ENCODE data around the gene COL5A1. TPM values are rescaled to one million over a fixed set of nuclear protein-coding genes. Genes with fewer than 3 reads are reported as not detected.

COL5A1 gene
- total RNA-seq, 1 experiment from 2014 or later: 10.6 TPM

DNA sequence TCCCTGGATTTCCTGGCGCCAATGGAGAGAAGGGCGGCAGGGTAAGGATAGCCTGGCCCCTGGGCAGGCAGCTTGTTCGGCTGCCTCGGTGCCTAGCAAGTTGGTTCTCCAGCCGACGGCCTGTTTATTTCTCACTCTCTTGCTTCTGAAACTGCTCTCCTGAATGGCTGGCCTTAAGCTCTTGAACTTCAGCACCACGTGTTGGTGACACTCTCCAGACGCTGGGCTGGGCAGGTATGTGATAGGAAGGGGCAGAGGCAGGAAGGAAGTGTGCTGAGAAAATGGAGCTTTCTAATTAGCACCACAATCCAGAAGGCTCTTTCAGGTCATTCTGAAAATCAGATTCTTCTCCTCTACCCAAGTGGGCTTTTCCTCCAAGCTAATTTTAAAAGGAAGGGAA lies 147.6 kb downstream of the COL5A1 start:
- Histone ChIP-seq H3K9me3 (ENCODE audit: low read length) (no peaks in the 10 kb centered on the region), H3K79me2 (ENCODE audit: low read length) (no peaks in the 10 kb centered on the region), H3K4me3 (ENCODE audit: low read length) (no peak overlapping the region), H3K9ac (ENCODE audit: low read length) (no peak overlapping the region), H3K4me2 (ENCODE audit: low read length) (no peak overlapping the region), H3K4me1 (ENCODE audit: insufficient read depth, low read length) (no peaks in the 10 kb centered on the region), H3K27me3 (ENCODE audit: low read length) (no peaks in the 10 kb centered on the region), H3K9me2 (replicated peaks; ENCODE audit: low read length) (no peaks in the 10 kb centered on the region), H2AFZ (ENCODE audit: low read length) (no peak overlapping the region), H4K20me1 (ENCODE audit: low read length) (no peaks in the 10 kb centered on the region), H3F3A (ENCODE audit: low read length, unreplicated experiment) (no peaks in the 10 kb centered on the region), H3K27ac (ENCODE audit: low read length) (no peak overlapping the region), H3K36me3 (ENCODE audit: low read depth, low read length) (no peaks in the 10 kb centered on the region)
- POLR2A ChIA-PET (ENCODE audit: unreplicated experiment): no interaction called here
- intact Hi-C loops (cut with micrococcal nuclease): no loop called here
- BruUV-seq (replicated peaks): no TSS peak
- no peak for DNase-seq
- CTCF ChIA-PET: no interaction called here
- no peak for TF ChIP-seq EZH2 (IDR thresholded peaks at IDR 0.05; ENCODE audit: low read length, unreplicated experiment)
- TF ChIP-seq, protein P1, sequence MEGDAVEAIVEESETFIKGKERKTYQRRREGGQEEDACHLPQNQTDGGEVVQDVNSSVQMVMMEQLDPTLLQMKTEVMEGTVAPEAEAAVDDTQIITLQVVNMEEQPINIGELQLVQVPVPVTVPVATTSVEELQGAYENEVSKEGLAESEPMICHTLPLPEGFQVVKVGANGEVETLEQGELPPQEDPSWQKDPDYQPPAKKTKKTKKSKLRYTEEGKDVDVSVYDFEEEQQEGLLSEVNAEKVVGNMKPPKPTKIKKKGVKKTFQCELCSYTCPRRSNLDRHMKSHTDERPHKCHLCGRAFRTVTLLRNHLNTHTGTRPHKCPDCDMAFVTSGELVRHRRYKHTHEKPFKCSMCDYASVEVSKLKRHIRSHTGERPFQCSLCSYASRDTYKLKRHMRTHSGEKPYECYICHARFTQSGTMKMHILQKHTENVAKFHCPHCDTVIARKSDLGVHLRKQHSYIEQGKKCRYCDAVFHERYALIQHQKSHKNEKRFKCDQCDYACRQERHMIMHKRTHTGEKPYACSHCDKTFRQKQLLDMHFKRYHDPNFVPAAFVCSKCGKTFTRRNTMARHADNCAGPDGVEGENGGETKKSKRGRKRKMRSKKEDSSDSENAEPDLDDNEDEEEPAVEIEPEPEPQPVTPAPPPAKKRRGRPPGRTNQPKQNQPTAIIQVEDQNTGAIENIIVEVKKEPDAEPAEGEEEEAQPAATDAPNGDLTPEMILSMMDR (conservative IDR thresholded peaks at IDR 0.05; ENCODE audit: low read depth, low read length): no peak
- TF ChIP-seq EZH2phosphoT487 (IDR thresholded peaks at IDR 0.05; ENCODE audit: borderline replicate concordance, low read length): no peak
- no peak for ATAC-seq

DNA sequence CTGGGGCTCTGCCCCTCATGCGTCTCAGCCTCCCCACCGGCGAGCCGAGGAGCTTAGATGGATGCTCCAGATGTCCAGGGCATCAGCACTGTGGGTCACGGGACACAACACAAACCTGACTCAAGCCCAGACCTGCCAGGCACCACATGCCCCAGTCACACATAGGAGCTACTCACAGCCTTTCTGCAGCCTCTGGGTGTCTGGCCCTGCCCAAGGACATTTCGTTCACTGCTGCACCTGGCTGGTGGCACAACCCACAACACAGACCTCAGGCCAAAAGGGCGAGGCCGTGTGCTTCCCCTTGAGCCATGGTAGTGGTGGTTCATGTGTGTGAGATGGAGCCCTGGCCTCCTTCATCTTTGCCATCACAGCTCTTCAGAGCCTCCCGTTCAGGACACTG lies 149.4 kb downstream of the COL5A1 start:
- no peak for ATAC-seq
- H3K4me1 ChIP-seq (ENCODE audit: insufficient read depth, low read length): no peaks in the 10 kb centered on the region
- no peak overlapping the region for H3K4me2 ChIP-seq (ENCODE audit: low read length)
- H3K36me3 ChIP-seq (ENCODE audit: low read depth, low read length): no peaks in the 10 kb centered on the region
- intact Hi-C loops (cut with micrococcal nuclease): no loop called here
- ChIA-PET CTCF (no interaction called here), POLR2A (ENCODE audit: unreplicated experiment) (no interaction called here)
- H3K9ac ChIP-seq (ENCODE audit: low read length): no peak overlapping the region
- H2AFZ ChIP-seq (ENCODE audit: low read length): no peak overlapping the region
- no peaks in the 10 kb centered on the region for H3K9me3 ChIP-seq (ENCODE audit: low read length)
- TF ChIP-seq EZH2phosphoT487 (IDR thresholded peaks at IDR 0.05; ENCODE audit: borderline replicate concordance, low read length): no peak
- TF ChIP-seq EZH2 (IDR thresholded peaks at IDR 0.05; ENCODE audit: low read length, unreplicated experiment): no peak
- no peaks in the 10 kb centered on the region for H3K79me2 ChIP-seq (ENCODE audit: low read length)
- H3F3A ChIP-seq (ENCODE audit: low read length, unreplicated experiment): no peaks in the 10 kb centered on the region
- BruUV-seq (replicated peaks): no TSS peak
- no peaks in the 10 kb centered on the region for H3K9me2 ChIP-seq (replicated peaks; ENCODE audit: low read length)
- no peaks in the 10 kb centered on the region for H4K20me1 ChIP-seq (ENCODE audit: low read length)
- no peak overlapping the region for H3K4me3 ChIP-seq (ENCODE audit: low read length)
- no peaks in the 10 kb centered on the region for H3K27me3 ChIP-seq (ENCODE audit: low read length)
- DNase-seq: no peak
- no peak overlapping the region for H3K27ac ChIP-seq (ENCODE audit: low read length)

DNA sequence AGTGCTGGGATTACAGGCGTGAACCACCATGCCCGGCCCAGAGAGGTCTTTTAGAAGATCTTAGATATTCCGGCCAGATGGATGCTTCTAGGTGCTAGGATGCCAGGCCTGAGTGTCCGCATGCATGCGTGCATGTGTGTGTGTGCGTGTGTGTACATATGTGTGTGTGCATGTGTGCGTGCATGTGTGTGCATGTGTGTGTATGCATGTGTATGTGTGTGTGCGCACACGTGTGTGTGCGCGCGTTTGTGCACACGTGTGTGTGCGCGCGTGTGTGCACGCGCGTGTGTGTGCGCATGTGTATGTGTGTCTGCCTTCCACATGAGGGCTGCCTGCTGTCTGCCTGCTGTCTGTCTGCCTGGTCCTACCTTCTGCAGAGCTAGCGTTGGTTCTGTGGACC lies 151.0 kb downstream of the COL5A1 start:
- ChIA-PET CTCF (no interaction called here), POLR2A (ENCODE audit: unreplicated experiment) (no interaction called here)
- Histone ChIP-seq H3K36me3 (ENCODE audit: low read depth, low read length) (no peaks in the 10 kb centered on the region), H2AFZ (ENCODE audit: low read length) (no peak overlapping the region), H3K27me3 (ENCODE audit: low read length) (no peaks in the 10 kb centered on the region), H4K20me1 (ENCODE audit: low read length) (no peaks in the 10 kb centered on the region), H3F3A (ENCODE audit: low read length, unreplicated experiment) (no peaks in the 10 kb centered on the region), H3K4me3 (ENCODE audit: low read length) (no peak overlapping the region), H3K9me3 (ENCODE audit: low read length) (no peaks in the 10 kb centered on the region), H3K9ac (ENCODE audit: low read length) (no peak overlapping the region), H3K4me2 (ENCODE audit: low read length) (no peak overlapping the region), H3K27ac (ENCODE audit: low read length) (no peak overlapping the region), H3K79me2 (ENCODE audit: low read length) (no peaks in the 10 kb centered on the region), H3K9me2 (replicated peaks; ENCODE audit: low read length) (no peaks in the 10 kb centered on the region), H3K4me1 (ENCODE audit: insufficient read depth, low read length) (no peaks in the 10 kb centered on the region)
- DNase-seq: no peak
- ATAC-seq: no peak
- TF ChIP-seq EZH2 (IDR thresholded peaks at IDR 0.05; ENCODE audit: low read length, unreplicated experiment) (no peak), EZH2phosphoT487 (IDR thresholded peaks at IDR 0.05; ENCODE audit: borderline replicate concordance, low read length) (no peak)
- TF ChIP-seq, protein P1 (conservative IDR thresholded peaks at IDR 0.05; ENCODE audit: low read depth, low read length): no peak
- BruUV-seq (replicated peaks): no TSS peak
- intact Hi-C loops (cut with micrococcal nuclease): no loop called here
